ENCODE measurements around the gene EOLA2.

- TF ChIP-seq POLR2A (IDR thresholded peaks at IDR 0.05; ENCODE audit: low read length) (no peak), GATA1 (IDR thresholded peaks at IDR 0.05; ENCODE audit: low read depth, low read length) (no peak)
These were observed 28.7 kb downstream of the EOLA2 start for GRCh38 chrX:149909324-149910177.

Measured in erythroblast (primary cell).